GM10248 (cell line): Measurements from ENCODE around the gene CNTNAP2.

Experiments
- CTCF ChIA-PET: fragments of 300-600 bp; sonication (Branson Sonifier 250); formaldehyde crosslinking; extraction: SDS; loops from one replicate; lab custom pipeline; 2021; ENCODE audit warnings: antibody characterized with exemption; lab: Yijun Ruan, JAX
- POLR2A ChIA-PET: fragments of 350-650 bp; sonication (Branson Sonifier 250); formaldehyde crosslinking; extraction: SDS; loops from one replicate; lab custom pipeline; 2020; ENCODE audit warnings: antibody characterized with exemption; lab: Yijun Ruan, JAX
- DNase-seq: peaks from one replicate; pipeline ENCODE4 v3.0.0; 2012; ENCODE audit errors: extremely low spot score
- TF ChIP-seq, protein P1 (sequence below): IDR thresholded peaks from 2 replicates; pipeline ENCODE4 v1.5.1; 2012; ENCODE audit warnings: mild to moderate bottlenecking, low read depth; ENCODE audit errors: extremely low read depth, missing control alignments, control extremely low read depth

Gene CNTNAP2

DNA sequence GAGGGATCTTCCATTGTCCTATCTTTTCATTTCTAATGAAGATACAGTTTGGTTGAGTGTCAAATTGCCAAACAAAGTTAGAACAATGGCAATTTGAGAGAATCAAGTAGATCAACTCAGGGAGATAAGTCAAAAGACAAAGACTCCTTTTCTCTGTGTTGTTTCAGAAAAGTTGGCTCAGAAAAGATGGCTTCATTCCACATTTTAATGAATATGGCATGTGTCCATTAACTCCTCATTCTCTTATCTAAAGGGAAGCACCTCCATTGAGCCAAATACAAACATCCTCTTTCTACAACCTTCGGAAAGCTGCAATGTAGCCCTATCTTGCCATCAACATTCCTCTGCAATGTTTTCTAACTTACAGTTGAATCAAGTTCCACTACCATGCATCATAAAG is 1535.0 kb downstream of the CNTNAP2 start:
- ChIA-PET CTCF (interaction anchor here (1.2 kb wide), 1 partner anchor 18 kb away, joined by 4 read pairs; no protein-coding TSS in a partner anchor), POLR2A (no interaction called here)
- TF ChIP-seq, protein P1, sequence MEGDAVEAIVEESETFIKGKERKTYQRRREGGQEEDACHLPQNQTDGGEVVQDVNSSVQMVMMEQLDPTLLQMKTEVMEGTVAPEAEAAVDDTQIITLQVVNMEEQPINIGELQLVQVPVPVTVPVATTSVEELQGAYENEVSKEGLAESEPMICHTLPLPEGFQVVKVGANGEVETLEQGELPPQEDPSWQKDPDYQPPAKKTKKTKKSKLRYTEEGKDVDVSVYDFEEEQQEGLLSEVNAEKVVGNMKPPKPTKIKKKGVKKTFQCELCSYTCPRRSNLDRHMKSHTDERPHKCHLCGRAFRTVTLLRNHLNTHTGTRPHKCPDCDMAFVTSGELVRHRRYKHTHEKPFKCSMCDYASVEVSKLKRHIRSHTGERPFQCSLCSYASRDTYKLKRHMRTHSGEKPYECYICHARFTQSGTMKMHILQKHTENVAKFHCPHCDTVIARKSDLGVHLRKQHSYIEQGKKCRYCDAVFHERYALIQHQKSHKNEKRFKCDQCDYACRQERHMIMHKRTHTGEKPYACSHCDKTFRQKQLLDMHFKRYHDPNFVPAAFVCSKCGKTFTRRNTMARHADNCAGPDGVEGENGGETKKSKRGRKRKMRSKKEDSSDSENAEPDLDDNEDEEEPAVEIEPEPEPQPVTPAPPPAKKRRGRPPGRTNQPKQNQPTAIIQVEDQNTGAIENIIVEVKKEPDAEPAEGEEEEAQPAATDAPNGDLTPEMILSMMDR = no peak
- no peak for DNase-seq

DNA sequence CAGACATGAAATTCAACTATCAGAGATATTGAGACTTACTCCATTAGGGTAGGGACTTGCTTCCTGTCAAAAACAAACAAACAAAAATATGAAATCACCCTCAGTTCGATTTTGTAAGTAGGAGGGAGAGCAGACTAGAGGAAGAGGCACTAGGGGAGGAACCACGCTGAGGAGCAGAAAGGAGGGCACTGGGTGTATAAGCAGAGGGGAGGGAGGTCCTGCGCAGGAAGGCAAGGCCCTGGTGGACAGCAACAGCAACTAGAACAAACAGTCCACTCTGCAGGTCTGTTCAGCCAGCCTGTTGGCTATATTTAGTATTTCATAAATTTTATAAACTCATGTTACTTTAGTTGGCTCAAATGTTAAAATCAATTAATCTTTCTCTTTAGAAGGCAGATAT is 1536.9 kb downstream of the CNTNAP2 start:
- POLR2A ChIA-PET = no interaction called here
- TF ChIP-seq, protein P1 = no peak
- DNase-seq = no peak
- CTCF ChIA-PET = no interaction called here

DNA sequence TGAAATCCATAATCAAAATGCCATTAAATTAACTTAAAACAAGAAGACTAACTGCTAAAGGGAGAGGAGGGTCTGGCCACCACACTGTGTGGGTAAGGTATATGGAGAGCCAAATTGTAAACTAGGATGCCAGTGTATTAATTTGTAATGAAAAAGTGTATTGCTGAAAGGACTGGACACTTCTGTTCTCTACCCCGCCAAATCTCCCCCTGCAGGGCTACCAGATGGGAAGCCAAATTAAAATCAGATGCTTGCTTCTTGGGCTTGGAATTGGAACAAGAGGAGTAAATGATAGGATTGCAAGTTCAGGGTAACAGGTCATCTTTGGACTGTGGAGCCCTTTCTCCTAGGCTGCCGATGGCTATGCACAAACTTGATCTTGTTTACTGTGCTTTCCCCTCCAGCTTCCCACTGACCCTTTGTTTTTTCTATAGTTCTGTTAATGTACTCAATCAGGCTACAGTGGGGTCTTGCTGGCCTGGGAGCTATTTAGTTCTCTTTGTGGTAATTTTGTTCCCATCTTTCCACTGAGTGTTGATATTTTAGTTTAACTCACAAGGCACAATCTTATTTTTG is 1541.9 kb downstream of the CNTNAP2 start:
- TF ChIP-seq, protein P1 = no peak
- POLR2A ChIA-PET = no interaction called here
- CTCF ChIA-PET = no interaction called here
- no peak for DNase-seq

DNA sequence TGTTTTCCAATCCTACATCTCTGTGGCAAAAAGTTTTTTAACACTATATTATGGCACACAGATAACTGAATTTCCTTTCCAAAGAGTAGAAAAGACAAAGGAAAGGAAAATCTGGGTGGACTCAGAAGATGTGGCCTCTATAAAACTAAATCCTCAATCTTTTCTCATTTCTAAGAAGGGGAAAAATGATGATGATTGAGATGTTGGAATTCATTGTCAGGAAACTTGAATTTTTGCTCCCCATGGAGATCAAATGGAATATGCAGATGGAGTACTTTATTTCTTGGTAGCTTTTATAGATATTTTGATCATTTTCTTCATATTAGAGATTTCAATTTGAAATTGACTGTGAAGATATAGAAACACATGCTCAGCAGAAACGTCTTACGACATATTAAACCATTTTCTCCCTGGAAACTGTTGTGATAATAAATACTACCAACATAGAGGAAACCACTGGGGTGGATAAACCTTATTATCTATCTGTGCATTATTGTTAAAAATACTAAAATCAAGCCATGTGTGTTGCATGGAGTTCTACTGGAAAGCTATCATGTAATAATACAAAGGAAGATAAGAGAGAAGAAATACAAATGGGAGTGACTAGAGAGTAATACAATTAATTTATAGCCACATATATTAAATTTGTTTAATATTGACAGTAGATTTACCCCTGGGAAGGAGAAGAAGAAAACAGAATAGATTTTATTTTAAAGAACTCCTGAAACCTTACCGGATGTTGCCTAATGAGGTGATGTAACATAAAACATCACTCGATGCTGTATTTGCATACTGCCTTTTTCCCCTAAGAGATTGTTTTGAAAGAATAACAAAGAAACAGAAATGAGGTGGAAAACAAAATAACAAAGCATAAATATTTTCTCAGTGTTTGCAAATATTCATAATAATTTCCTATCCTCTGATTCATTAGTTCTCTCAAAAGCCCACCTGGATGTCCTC is 1542.7 kb downstream of the CNTNAP2 start:
- CTCF ChIA-PET = no interaction called here
- TF ChIP-seq, protein P1 = no peak
- POLR2A ChIA-PET = no interaction called here
- no peak for DNase-seq

DNA sequence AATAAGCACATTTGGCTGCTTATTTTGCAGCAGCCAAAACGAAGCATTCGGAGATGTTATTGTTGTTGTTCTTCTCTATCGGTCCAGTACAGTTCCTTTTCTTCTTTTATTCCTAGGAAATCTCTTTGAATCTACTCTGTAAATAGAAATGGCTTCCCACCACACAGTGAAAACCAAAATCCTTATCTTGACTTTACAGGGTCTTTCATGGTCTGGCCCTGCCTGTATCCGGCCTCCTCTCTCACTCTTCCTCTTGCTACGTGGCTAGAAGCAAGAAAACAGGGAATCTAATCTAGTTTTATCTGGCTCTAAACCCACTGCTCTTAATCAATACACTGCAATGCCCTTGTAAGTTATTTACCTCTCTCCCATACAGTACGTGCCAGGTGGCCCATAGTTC is 1547.9 kb downstream of the CNTNAP2 start:
- TF ChIP-seq, protein P1 = no peak
- no peak for DNase-seq
- POLR2A ChIA-PET = no interaction called here
- CTCF ChIA-PET = no interaction called here

DNA sequence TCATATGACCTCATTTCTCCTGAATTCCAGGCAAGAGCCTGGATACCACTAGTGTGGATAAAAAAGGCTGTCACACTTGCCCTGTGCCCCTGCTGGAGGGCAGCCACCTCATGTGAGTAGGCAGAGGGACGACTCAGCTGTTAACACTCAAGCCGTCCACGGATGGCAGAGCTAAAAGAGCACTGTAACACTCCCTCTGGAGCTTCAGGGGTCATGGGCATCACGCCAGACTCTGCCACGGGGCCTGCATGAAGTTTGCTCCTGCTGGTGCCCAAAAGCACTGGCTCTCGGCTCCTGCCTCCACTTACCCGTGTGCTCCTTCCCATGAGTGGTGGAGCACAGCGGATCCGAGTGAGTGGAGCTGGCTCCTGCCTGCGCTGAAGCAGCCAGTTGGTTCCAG is 1554.2 kb downstream of the CNTNAP2 start:
- DNase-seq = no peak
- TF ChIP-seq, protein P1 = no peak
- CTCF ChIA-PET = interaction anchor here (1.8 kb wide), 1 partner anchor 19 kb away, joined by 4 read pairs; no protein-coding TSS in a partner anchor
- POLR2A ChIA-PET = no interaction called here
